H54 (cell line): ENCODE data around the gene PAQR3.

Source experiments
- DNase-seq: peaks from one replicate; pipeline ENCODE4 v3.0.0; 2011; ENCODE audit warnings: low spot score, mixed read lengths; ENCODE audit not compliant: insufficient read length
- FAIRE-seq: peaks from 3 replicates; lab custom pipeline; 2011; peaks lifted over from hg19 to GRCh38; lab: Jason Lieb, UNC
- POLR2A ChIP-seq: IDR thresholded peaks from 2 replicates; pipeline ENCODE4 v1.6.1; 2011; ENCODE audit warnings: low read depth, mild to moderate bottlenecking, low read length

PAQR3 gene, protein sequence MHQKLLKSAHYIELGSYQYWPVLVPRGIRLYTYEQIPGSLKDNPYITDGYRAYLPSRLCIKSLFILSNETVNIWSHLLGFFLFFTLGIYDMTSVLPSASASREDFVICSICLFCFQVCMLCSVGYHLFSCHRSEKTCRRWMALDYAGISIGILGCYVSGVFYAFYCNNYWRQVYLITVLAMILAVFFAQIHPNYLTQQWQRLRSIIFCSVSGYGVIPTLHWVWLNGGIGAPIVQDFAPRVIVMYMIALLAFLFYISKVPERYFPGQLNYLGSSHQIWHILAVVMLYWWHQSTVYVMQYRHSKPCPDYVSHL

DNA sequence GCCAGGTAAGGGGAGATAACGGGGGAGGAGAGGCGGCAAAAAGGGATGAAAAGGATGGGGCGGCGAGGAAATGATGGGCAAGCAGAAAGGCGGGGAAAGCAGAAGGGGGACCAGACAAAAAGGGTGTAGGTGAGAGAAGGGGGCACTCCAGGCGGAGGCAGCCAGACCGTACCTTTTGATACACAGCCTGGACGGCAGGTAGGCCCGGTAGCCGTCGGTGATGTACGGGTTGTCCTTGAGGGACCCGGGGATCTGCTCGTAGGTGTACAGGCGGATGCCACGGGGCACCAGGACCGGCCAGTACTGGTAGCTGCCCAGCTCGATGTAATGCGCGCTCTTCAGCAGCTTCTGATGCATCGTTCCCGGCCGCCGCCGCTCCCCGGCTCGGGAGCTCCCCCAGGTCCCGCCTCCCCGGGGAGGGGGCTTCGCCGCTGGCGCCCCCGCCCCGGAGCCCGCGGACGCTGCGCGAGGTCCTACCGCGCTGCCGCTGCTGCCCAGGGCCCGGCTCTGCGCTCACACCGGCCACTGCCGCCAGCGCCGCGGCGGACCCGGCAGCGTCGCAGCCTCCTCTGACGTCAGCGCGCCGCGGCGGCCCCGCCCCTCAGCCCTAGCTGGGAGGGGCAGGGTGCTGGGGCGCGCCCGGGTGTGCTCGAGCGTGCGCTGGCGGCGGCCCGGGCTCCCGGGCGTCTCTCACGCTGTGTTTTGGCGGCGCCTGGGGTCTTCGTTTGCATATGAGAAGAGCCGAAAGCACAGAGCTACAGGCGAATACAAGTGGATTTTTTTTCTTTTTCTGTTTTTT is at the start of gene PAQR3:
TSS of gene PAQR3 (minus strand) at position 571 of the 799 bp plus-strand sequence. CDS start at position 357, 214 bp downstream.
- FAIRE-seq (no peak), DNase-seq (peak; percentile 68)
- peak; percentile 93 for TF ChIP-seq POLR2A

- TF ChIP-seq POLR2A: no peak
- no peak for FAIRE-seq
- no peak for DNase-seq
Measured at GRCh38 chr4:78987683-78988082, 48.4 kb upstream of the PAQR3 start.

GRCh38 chr4:78984593-78984992 is 45.4 kb upstream of the PAQR3 start:
- no peak for TF ChIP-seq POLR2A
- DNase-seq (no peak), FAIRE-seq (no peak)

DNA sequence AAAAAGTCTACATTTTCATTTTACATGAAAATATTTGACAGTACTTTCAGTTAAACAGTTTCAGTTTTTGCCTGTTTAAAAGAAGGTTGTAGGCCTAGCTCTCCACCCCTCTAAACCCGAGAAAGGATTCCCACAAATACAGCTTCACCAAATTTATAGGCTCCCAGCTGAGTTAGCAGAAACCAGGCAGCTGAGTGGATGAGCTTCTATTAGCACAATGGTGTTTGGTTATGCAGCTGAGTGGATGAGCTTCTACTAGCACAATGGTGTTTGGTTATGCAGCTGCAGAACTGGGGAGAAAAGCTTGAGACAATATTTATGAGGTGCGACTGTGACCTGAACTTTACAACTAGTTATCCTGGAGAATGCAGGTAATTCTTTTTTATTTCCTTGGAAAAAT is 36.6 kb upstream of the PAQR3 start:
- DNase-seq (no peak), FAIRE-seq (no peak)
- TF ChIP-seq POLR2A: no peak

- TF ChIP-seq POLR2A: no peak
- no peak for FAIRE-seq
- no peak for DNase-seq
Measured at GRCh38 chr4:78971776-78972175, 32.5 kb upstream of the PAQR3 start.

GRCh38 chr4:78971326-78971725 is 32.1 kb upstream of the PAQR3 start:
- no peak for TF ChIP-seq POLR2A
- DNase-seq: no peak
- FAIRE-seq: no peak

DNA sequence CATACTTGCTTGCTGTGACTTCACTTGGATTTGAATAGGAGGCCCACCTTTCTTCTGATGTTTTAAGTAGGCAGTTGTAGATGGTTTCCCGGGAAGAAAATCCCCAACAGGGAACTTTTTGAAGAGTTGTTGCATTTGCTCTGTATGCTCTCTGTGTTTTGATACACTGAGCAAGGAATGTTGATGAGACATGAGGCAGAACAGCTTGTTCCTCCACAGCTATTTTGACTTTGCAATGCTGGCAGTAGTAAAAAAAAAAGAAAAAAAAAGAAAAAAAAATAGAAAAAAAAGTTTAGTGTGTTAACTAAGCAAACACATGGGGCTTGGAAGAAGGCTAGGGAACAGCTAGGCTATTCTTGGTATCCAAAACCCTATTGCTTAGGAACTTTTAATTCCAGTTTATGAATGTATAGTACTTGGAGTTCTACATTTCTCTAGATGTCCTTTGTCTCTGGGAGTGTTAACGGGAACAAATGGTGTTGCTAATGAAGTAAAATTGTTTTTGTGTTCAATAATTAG is 23.4 kb upstream of the PAQR3 start:
- DNase-seq (no peak), FAIRE-seq (no peak)
- no peak for TF ChIP-seq POLR2A

DNA sequence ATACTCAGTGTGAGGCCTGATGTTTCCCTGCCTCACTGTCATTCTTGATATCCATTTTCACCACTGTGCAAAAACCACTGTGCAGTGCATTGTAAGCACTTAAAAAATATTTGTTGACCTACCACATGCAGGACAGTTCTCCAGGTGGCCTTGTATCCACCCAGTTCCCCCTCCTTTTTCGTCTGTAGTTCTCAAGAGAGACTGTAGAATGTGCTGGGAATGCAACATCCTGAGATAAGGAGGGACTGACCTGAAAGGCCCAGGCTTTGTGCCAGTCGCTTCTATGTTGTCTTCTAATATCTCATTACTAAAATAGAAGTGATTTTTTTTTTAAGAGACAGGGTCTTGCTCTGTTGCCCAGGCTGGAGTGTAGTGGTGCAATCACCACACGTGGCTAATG is 21.7 kb upstream of the PAQR3 start:
- TF ChIP-seq POLR2A: no peak
- no peak for FAIRE-seq
- no peak for DNase-seq

DNA sequence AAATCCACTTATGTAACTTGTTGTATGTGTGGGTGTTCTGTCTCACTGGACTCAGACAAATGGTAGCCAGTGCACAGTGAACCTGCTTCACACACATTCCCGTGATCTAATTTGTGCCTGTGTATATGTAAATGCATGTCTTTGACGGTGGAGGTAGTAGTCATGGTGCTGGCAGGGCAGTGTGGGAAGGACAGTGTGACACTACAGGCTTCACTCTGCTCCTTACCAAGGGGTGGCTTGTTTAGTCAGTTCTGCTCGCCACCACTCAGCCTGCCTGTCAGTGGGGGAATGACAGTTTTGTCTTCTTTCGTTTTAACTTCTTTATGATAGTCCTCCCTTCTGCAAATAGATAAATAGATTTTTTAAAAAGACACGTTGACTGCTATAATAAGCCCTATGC is 17.7 kb upstream of the PAQR3 start:
- no peak for DNase-seq
- no peak for TF ChIP-seq POLR2A
- no peak for FAIRE-seq

- no peak for FAIRE-seq
- DNase-seq: no peak
- TF ChIP-seq POLR2A: no peak
Measured at GRCh38 chr4:78953769-78954666, 14.8 kb upstream of the PAQR3 start.

DNA sequence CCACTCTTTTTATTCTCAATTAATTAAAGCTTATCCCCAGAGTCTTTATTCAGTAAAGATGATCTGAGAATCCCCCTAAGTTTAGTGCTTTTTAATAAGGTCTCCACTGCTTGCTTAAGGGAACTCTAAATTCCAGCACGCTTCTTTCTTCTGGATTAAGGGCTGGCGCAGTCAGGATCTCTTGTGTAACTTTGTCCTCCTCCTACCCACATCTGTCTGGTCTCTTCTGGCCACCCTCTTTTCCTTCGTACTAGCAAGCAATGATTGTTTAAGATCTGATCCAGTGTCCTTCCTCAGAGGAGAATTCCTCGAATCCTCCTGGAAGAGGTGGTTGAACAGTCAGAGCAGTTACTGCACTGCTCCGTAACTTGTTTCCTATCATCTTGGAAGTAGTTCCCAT is 14.0 kb upstream of the PAQR3 start:
- DNase-seq (no peak), FAIRE-seq (no peak)
- no peak for TF ChIP-seq POLR2A

DNA sequence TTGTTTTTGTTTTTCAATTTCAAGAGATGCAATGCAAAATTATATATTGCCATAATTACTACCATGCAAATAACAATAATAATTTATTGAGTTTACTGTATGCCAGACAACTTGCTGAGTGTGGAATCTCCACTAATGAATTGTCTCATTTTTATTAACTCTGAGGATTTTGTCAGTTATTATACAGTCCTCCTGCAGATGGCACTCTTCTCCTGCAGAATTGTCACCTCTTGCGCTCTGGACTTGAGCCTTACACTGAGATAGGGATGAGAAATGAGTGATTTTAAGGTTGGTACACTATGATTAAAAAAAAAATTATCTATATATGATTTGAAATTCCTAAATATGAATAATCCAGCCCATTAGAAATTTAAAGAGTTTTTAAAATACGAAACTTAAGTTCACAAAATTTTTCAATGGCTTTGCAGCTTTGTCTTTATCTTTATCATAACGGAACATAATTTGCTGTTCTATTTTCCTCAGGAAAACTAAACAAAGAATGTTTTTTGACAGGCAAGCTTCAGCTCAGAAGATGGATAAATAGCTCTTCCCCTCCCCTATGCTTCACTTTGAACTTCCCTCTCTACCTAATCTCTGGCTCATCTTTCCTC is 12.7 kb upstream of the PAQR3 start:
- no peak for DNase-seq
- no peak for TF ChIP-seq POLR2A
- peak; percentile 30 for FAIRE-seq

DNA sequence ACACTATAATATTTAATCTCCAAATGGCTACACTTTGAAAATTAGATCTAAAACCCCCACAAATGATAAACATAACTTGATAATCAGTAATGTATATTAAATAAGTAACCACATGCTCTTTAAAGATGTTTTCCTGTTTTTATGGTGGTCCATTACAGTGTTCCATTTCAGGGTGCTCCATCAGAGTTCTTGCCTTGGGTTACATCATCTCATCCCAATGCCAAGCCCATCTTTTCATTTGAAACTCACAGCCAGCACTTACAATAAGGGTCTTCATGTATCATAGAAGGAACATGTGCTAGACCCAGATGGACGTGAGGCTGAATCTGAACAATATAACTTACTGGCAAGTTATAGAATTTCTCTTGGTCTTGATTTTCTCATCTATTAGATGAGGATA is 10.5 kb upstream of the PAQR3 start:
- no peak for TF ChIP-seq POLR2A
- DNase-seq: no peak
- FAIRE-seq: no peak

GRCh38 chr4:78945651-78946179 is 6.5 kb upstream of the PAQR3 start:
- TF ChIP-seq POLR2A: no peak
- no peak for FAIRE-seq
- no peak for DNase-seq
